PFSK-1 (cell line): ENCODE results near the gene TMEM120B.
A peak's percentile ranks its signal among the peaks of the same experiment; 100 is the strongest.

Experiments
- FOXP2 ChIP-seq: optimal IDR thresholded peaks from 2 replicates; pipeline ENCODE3; 2011; ENCODE audit warnings: borderline replicate concordance, control low read depth, inconsistent platforms; ENCODE audit not compliant: insufficient read depth; ENCODE audit errors: extremely low read length, extremely low read depth
- POLR2AphosphoS5 ChIP-seq: IDR thresholded peaks from 2 replicates; pipeline ENCODE4 v1.6.1; 2012; ENCODE audit warnings: low read depth, mild to moderate bottlenecking, control low read depth, low read length, moderate library complexity
- SIN3A ChIP-seq: IDR thresholded peaks from 2 replicates; pipeline ENCODE4 v1.6.1; 2012; ENCODE audit warnings: mild to moderate bottlenecking, low read length, moderate library complexity, borderline replicate concordance; ENCODE audit not compliant: insufficient read depth
- TAF1 ChIP-seq: IDR thresholded peaks from 2 replicates; pipeline ENCODE4 v1.6.1; 2012; ENCODE audit warnings: low read length, control low read depth, borderline replicate concordance; ENCODE audit not compliant: insufficient read depth
- TF ChIP-seq, protein P1 (sequence below), 2 experiments: IDR thresholded peaks; 2 replicates each; pipeline versions ENCODE4 v1.6.1 to v1.8.0; 2011 to 2012; ENCODE audit warnings: low read depth in 2 of 2, low read length in 2 of 2, control low read depth in 1 of 2, inconsistent platforms in 1 of 2, mild to moderate bottlenecking in 1 of 2, moderate library complexity in 1 of 2; ENCODE audit not compliant: insufficient read depth in 1 of 2

TMEM120B gene

GRCh38 chr12:121791671-121792551 is 79.4 kb downstream of the TMEM120B start:
- TF ChIP-seq SIN3A, result no peak
- no peak for TF ChIP-seq FOXP2
- no peak for TF ChIP-seq TAF1
- TF ChIP-seq POLR2AphosphoS5, result no peak
- TF ChIP-seq, protein P1, sequence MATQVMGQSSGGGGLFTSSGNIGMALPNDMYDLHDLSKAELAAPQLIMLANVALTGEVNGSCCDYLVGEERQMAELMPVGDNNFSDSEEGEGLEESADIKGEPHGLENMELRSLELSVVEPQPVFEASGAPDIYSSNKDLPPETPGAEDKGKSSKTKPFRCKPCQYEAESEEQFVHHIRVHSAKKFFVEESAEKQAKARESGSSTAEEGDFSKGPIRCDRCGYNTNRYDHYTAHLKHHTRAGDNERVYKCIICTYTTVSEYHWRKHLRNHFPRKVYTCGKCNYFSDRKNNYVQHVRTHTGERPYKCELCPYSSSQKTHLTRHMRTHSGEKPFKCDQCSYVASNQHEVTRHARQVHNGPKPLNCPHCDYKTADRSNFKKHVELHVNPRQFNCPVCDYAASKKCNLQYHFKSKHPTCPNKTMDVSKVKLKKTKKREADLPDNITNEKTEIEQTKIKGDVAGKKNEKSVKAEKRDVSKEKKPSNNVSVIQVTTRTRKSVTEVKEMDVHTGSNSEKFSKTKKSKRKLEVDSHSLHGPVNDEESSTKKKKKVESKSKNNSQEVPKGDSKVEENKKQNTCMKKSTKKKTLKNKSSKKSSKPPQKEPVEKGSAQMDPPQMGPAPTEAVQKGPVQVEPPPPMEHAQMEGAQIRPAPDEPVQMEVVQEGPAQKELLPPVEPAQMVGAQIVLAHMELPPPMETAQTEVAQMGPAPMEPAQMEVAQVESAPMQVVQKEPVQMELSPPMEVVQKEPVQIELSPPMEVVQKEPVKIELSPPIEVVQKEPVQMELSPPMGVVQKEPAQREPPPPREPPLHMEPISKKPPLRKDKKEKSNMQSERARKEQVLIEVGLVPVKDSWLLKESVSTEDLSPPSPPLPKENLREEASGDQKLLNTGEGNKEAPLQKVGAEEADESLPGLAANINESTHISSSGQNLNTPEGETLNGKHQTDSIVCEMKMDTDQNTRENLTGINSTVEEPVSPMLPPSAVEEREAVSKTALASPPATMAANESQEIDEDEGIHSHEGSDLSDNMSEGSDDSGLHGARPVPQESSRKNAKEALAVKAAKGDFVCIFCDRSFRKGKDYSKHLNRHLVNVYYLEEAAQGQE (IDR thresholded peaks at IDR 0.05; ENCODE audit: insufficient read depth in 1 of 2, low read depth in 2 of 2, low read length in 2 of 2), result no peak

- TF ChIP-seq POLR2AphosphoS5 (no peak), FOXP2 (no peak), TAF1 (no peak), SIN3A (no peak)
Observed at GRCh38 chr12:121792607-121793439, 80.3 kb downstream of the TMEM120B start.

DNA sequence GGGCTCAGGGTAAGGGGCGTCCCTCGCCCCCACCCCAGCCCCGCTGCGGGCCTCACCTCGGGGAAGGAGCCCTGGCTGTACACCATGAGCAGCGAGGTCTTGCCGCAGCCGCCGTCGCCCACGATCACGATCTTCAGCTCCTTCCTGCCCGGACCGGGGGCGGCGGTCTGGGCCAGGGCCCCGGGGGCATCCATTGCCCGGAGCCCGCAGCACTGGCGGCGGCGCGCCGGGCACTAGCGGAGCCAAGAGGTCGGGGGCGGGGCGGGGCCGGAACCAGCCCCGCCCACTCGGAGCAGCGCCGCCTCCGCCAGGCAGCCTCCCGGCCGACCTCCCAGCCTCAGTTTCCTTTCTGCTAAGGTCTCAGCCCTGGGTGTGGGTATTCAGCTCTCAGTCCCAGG is 80.9 kb downstream of the TMEM120B start, which contains the start of gene RHOF:
Gene RHOF (minus strand): TSS at position 249 of the 398 bp plus-strand sequence. CDS start 55 bp downstream, at position 194.
- TF ChIP-seq, protein P1 (IDR thresholded peaks at IDR 0.05; ENCODE audit: insufficient read depth in 1 of 2, low read depth in 2 of 2, low read length in 2 of 2), result no peak
- TF ChIP-seq TAF1, result peak; percentile 61; the same call in 1 of the 2 replicates

DNA sequence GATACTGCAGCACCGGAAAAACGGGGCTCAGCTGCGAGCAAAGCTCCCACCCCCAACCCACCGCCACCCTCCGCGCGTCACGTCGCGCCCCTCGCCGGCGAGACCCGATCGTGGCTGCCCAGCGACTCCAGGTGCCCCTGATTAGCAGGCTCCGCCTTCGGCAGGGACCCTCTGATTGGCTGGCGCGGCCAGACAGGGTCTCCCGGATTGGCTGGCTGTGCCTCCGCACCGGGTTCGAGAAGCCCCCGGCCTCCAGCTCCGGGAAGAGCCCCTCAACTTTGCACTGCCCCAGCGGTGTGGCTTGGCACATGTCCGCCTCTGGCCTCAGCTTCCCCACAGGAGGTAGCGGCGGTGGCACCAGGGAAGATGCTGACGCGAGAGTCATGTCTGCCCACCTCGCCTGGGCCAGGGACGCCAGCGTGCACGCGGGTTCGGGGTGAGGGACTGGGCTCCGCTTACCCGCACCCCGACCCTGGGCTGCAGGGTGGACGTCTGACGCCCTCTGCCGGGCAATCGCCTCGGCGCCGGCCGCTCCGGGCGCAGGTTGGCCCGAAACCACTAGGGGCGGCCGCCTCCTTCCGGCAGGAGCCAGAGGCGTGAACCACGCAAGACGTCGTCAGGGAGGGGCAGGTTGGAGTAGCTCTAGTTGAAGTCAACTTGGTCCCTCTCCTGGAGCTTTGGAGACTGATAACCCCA is 81.4 kb downstream of the TMEM120B start:
- TF ChIP-seq SIN3A, result 0 out of 2 replicates have a peak, but pooled peaks have one; percentile 45
- TF ChIP-seq FOXP2, result no peak
- TF ChIP-seq, protein P1 (IDR thresholded peaks at IDR 0.05; ENCODE audit: insufficient read depth in 1 of 2, low read depth in 2 of 2, low read length in 2 of 2), result no peak
- peak; percentile 53 for TF ChIP-seq POLR2AphosphoS5
- TF ChIP-seq TAF1, result no peak

DNA sequence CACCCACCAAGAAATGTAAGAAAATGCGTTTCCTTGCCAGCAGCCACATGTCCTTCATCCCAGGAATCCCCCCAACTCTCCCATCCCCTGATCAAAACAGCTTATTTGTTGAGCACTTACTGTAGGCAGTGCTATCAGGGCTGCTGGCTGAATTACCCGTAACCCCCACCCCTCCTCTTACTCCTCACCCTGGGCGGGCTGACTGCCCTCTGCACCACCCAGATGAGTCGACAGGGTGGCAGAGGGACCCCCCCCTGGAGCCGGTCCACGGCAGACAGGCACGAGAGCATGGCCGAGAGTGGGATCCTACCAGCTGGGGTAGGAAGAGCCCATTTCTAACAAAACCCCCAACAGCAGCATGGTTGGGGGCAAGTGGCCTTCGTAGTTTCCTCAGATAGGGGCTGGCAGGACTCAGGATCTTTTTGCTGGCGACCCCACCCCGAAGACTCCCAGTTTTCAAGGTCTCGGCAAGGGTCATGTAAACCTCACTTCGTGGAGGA is 82.0 kb downstream of the TMEM120B start:
- TF ChIP-seq SIN3A (0 out of 2 replicates have a peak, but pooled peaks have one; percentile 1), POLR2AphosphoS5 (peak; percentile 39; the same call in 1 of the 2 replicates), TAF1 (no peak)
